Transverse colon (tissue), 3 donors: Measurements from ENCODE around the gene OSBP.

Source experiments
- EP300 ChIP-seq: sonication (generic); formaldehyde crosslinking; IDR thresholded peaks from one replicate; pipeline ENCODE4 v1.6.1; 2017; ENCODE audit warnings: antibody characterized with exemption, low read depth
- TF ChIP-seq, protein P1 (sequence below), 5 experiments: fragments of 200-600 bp in 3 of 5; fragments of 450-650 bp in 2 of 5; sonication (generic) in 3 of 5; IDR thresholded peaks; 1 replicate in 2 of 5; 2 replicates in 3 of 5; pipeline ENCODE4 v1.5.1; 2016 to 2017; ENCODE audit warnings: antibody characterized with exemption in 5 of 5, inconsistent platforms in 3 of 5, mild to moderate bottlenecking in 2 of 5, moderate library complexity in 1 of 5

DNA sequence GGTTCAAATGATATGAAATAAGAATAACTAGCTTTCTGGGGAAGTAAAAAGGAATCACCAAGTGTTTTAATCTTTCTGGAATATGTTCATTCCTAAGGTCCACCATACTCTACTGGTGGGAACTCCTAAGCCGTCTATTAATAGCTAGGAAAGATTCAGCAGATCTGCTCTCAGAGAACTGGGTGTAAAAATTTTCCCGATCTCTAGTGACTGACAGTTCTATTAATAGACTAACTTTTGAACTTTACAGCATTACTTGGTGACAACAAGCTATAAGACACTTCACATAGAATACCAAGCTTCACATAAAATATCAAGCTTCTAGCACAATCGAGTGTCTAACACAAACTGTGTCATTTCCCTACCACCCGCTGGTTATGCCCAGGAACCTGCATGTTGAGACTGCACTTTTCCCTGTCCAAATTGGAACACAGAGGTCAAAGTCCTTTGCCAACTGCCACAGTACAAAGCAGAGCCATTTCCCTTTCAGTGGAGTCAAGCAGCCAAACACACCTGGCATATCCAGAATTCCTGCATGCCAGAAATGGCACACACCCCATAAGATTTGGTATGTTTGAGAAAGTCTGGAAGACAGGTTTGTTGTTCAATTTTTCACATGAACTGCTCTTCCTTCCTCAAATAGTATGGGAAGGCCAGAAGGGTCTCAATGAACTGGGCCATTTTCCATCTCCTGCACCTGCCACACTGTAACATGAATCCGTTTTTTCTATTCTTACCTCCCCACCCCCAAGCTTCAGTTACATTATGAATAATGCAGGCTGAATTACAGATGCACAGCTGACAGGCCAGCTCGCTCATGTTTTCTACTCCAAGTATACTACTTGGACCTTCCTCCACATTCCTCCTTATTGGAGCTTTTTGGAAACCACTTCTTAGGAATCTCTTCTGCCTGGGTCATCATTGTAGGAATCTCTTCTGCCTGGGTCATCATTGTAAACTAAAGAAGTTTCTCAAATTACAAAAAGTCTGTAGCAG, 3.7 kb downstream of the OSBP start:
- TF ChIP-seq, protein P1, sequence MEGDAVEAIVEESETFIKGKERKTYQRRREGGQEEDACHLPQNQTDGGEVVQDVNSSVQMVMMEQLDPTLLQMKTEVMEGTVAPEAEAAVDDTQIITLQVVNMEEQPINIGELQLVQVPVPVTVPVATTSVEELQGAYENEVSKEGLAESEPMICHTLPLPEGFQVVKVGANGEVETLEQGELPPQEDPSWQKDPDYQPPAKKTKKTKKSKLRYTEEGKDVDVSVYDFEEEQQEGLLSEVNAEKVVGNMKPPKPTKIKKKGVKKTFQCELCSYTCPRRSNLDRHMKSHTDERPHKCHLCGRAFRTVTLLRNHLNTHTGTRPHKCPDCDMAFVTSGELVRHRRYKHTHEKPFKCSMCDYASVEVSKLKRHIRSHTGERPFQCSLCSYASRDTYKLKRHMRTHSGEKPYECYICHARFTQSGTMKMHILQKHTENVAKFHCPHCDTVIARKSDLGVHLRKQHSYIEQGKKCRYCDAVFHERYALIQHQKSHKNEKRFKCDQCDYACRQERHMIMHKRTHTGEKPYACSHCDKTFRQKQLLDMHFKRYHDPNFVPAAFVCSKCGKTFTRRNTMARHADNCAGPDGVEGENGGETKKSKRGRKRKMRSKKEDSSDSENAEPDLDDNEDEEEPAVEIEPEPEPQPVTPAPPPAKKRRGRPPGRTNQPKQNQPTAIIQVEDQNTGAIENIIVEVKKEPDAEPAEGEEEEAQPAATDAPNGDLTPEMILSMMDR (IDR thresholded peaks at IDR 0.05) = no peak
- no peak for TF ChIP-seq EP300
